ENCODE measurements around the gene COL4A2.

The COL4A2 gene

DNA sequence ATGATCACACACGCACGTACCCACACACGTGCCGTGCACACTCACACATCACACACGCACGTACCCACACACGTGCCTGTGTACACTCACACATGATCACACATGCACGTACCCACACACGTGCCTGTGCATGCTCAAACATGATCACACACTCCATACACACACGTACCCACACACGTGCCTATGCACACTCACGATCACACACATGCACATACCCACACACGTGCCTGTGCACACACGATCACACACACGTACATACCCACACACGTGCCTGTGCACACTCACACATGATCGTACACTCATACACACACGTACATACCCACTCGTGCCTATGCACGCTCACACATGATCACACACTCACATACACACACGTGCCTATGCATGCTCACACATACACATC lies 167.6 kb downstream of the COL4A2 start:
- no peak for DNase-seq (ENCODE audit: low read depth)
- no peak overlapping the region for H3K4me3 ChIP-seq (ENCODE audit: control insufficient read depth, low read depth, low read length)
- TF ChIP-seq, protein P1, sequence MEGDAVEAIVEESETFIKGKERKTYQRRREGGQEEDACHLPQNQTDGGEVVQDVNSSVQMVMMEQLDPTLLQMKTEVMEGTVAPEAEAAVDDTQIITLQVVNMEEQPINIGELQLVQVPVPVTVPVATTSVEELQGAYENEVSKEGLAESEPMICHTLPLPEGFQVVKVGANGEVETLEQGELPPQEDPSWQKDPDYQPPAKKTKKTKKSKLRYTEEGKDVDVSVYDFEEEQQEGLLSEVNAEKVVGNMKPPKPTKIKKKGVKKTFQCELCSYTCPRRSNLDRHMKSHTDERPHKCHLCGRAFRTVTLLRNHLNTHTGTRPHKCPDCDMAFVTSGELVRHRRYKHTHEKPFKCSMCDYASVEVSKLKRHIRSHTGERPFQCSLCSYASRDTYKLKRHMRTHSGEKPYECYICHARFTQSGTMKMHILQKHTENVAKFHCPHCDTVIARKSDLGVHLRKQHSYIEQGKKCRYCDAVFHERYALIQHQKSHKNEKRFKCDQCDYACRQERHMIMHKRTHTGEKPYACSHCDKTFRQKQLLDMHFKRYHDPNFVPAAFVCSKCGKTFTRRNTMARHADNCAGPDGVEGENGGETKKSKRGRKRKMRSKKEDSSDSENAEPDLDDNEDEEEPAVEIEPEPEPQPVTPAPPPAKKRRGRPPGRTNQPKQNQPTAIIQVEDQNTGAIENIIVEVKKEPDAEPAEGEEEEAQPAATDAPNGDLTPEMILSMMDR (conservative IDR thresholded peaks at IDR 0.05; ENCODE audit: control insufficient read depth, insufficient read depth, low read depth, low read length): no peak

GRCh38 chr13:110475117-110475516 lies 168.0 kb downstream of the COL4A2 start:
- no peak for DNase-seq (ENCODE audit: low read depth)

DNA sequence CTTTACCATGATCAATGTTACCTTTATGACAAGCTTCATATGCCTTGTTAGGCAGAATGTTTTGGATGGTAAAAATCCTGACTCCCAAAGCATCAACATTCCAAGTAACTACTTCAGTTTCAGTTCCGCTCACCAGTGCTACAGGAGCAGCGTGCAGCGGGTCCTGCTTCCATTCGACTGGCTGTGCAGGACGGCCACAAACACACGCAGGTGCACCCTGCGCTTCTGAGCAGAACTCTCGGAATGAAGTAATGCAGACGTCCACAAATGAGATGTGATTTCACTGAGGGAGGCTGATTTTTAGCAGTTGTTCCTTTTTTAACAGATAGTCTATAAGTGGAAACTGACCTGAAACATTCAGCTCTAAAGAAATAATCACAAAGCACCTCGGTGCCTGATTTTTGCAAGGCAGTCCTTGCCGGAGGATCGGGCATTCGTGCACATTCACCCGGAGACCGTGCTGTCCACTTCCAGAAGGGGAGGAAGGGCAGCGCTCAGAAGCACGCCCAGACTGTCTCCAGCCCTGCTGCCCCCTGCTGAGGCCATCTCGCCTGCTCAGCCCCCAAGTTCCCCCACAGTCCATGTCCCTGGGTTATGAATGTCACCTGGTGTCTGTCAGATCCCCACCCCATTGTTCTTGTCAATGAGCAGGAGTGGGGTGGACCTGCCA lies 168.6 kb downstream of the COL4A2 start:
- TF ChIP-seq, protein P1 (conservative IDR thresholded peaks at IDR 0.05; ENCODE audit: control insufficient read depth, insufficient read depth, low read depth, low read length): no peak
- DNase-seq (ENCODE audit: low read depth): no peak
- no peak overlapping the region for H3K4me3 ChIP-seq (ENCODE audit: control insufficient read depth, low read depth, low read length)

More at GRCh38 chr13:110475117-110475516, 168.0 kb downstream of the COL4A2 start:
- no peak overlapping the region for H3K4me3 ChIP-seq (ENCODE audit: control insufficient read depth, low read depth, low read length)
- TF ChIP-seq, protein P1 (conservative IDR thresholded peaks at IDR 0.05; ENCODE audit: control insufficient read depth, insufficient read depth, low read depth, low read length): no peak

GRCh38 chr13:110476220-110476617 lies 169.1 kb downstream of the COL4A2 start:
- no peak overlapping the region for H3K4me3 ChIP-seq (ENCODE audit: control insufficient read depth, low read depth, low read length)
- DNase-seq (ENCODE audit: low read depth): no peak
- TF ChIP-seq, protein P1 (conservative IDR thresholded peaks at IDR 0.05; ENCODE audit: control insufficient read depth, insufficient read depth, low read depth, low read length): no peak

- DNase-seq (ENCODE audit: low read depth): no peak
- TF ChIP-seq, protein P1 (conservative IDR thresholded peaks at IDR 0.05; ENCODE audit: control insufficient read depth, insufficient read depth, low read depth, low read length): no peak
- no peak overlapping the region for H3K4me3 ChIP-seq (ENCODE audit: control insufficient read depth, low read depth, low read length)
Measured at GRCh38 chr13:110477706-110478245, 170.7 kb downstream of the COL4A2 start.

- DNase-seq (ENCODE audit: low read depth): no peak
- TF ChIP-seq, protein P1 (conservative IDR thresholded peaks at IDR 0.05; ENCODE audit: control insufficient read depth, insufficient read depth, low read depth, low read length): no peak
- H3K4me3 ChIP-seq (ENCODE audit: control insufficient read depth, low read depth, low read length): no peak overlapping the region
Measured at GRCh38 chr13:110478405-110479214, 171.5 kb downstream of the COL4A2 start.
